Stimulated activated CD8-positive, alpha-beta memory T cell treated with anti-CD3 and anti-CD28 coated beads, Interleukin-4, amount 100 ng/mL, for 1 hour (primary cell): Measurements from ENCODE around the gene UCP1.

Experiments used
- DNase-seq, 2 donors: peaks; one replicate each; pipeline ENCODE4 v3.0.0-alpha.2; 2020; ENCODE audit warnings: low read depth in 2 of 2, low spot score in 1 of 2

Gene UCP1

GRCh38 chr4:140568507-140569306 lies at the start of gene UCP1:
Gene UCP1, minus strand, starts transcription at chr4:140568961. Its CDS starts 232 bp downstream, at chr4:140568729.
- no peak for DNase-seq

- no peak for DNase-seq
These were observed 48.9 kb upstream of the UCP1 start for GRCh38 chr4:140617499-140618248.

GRCh38 chr4:140615451-140615850 lies 46.7 kb upstream of the UCP1 start:
- no peak for DNase-seq

GRCh38 chr4:140612357-140612756 lies 43.6 kb upstream of the UCP1 start:
- DNase-seq = no peak

GRCh38 chr4:140611854-140612253 lies 43.1 kb upstream of the UCP1 start:
- no peak for DNase-seq

- no peak for DNase-seq
These were observed 41.0 kb upstream of the UCP1 start for GRCh38 chr4:140609548-140610425.

- DNase-seq = no peak
These were observed 39.1 kb upstream of the UCP1 start for GRCh38 chr4:140607852-140608251.

GRCh38 chr4:140604544-140604943 lies 35.8 kb upstream of the UCP1 start:
- DNase-seq = no peak

- no peak for DNase-seq
These were observed 34.5 kb upstream of the UCP1 start for GRCh38 chr4:140603286-140603685.

- no peak for DNase-seq
These were observed 34.0 kb upstream of the UCP1 start for GRCh38 chr4:140602714-140603113.

GRCh38 chr4:140600408-140600807 lies 31.6 kb upstream of the UCP1 start:
- DNase-seq = no peak

- no peak for DNase-seq
These were observed 26.3 kb upstream of the UCP1 start for GRCh38 chr4:140595065-140595464.

- DNase-seq = no peak
These were observed 15.7 kb upstream of the UCP1 start for GRCh38 chr4:140584439-140584838.

GRCh38 chr4:140581078-140581477 lies 12.3 kb upstream of the UCP1 start:
- no peak for DNase-seq

GRCh38 chr4:140579278-140579677 lies 10.5 kb upstream of the UCP1 start:
- no peak for DNase-seq

GRCh38 chr4:140575489-140575888 lies 6.7 kb upstream of the UCP1 start:
- no peak for DNase-seq

GRCh38 chr4:140571620-140572019 lies 2.9 kb upstream of the UCP1 start:
- no peak for DNase-seq

- DNase-seq = no peak
These were observed 512 bp upstream of the UCP1 start for GRCh38 chr4:140569307-140569638.

GRCh38 chr4:140559696-140560095 lies 9.1 kb downstream of the UCP1 start:
- DNase-seq = no peak

GRCh38 chr4:140557831-140558435 lies 10.8 kb downstream of the UCP1 start:
- DNase-seq = no peak

GRCh38 chr4:140556372-140557085 lies 12.2 kb downstream of the UCP1 start:
- no peak for DNase-seq
